Measurements from ENCODE around the gene PRPF19.
A peak's percentile ranks its signal among the peaks of the same experiment; 100 is the strongest.
"Not testable (repeated sequence)": the region's sequence is repeated elsewhere in the genome, so short reads cannot be mapped to it uniquely, and the experiment has no call there.

PRPF19 gene

GRCh38 chr11:60923326-60923725, 16.9 kb upstream of the PRPF19 start:
- DNase-seq (ENCODE audit: low spot score) = no peak

GRCh38 chr11:60922906-60923305, 16.5 kb upstream of the PRPF19 start:
- DNase-seq (ENCODE audit: low spot score) = no peak

DNA sequence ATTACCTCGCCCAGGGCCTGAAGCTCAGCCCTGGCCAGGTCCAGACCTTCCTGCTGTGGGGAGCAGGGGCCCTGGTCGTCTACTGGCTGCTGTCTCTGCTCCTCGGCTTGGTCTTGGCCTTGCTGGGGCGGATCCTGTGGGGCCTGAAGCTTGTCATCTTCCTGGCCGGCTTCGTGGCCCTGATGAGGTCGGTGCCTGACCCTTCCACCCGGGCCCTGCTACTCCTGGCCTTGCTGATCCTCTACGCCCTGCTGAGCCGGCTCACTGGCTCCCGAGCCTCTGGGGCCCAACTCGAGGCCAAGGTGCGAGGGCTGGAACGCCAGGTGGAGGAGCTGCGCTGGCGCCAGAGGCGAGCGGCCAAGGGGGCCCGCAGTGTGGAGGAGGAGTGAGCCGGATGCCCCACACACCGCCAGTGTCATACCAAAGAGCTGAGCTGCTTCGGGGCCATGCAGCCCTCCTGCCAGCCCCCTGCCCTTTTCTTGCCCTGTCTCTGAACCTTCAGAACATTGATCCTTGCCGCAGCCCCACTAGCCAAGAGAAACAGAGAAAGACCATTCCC, 15.5 kb upstream of the PRPF19 start:
- DNase-seq (ENCODE audit: low spot score) = no peak

DNA sequence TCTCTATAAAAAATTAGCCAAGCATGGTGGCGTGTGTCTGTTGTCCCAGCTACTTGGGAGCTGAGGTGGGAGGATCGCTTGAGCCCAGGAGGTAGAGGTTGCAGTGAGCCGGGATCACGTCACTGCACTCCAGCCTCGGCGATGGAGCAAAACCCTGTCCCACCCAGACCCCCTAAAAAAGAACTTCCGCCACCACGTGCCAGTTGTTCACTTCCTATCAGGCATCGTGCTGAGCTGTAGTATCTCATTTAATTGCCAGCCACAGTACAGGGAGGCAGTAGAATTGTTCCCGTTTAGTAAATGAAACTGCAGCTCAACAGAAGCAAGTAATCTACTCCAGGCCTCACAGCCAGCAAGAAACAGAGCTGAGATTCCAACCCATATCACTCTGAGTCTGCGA, 14.9 kb upstream of the PRPF19 start:
- DNase-seq (ENCODE audit: low spot score) = no peak

DNA sequence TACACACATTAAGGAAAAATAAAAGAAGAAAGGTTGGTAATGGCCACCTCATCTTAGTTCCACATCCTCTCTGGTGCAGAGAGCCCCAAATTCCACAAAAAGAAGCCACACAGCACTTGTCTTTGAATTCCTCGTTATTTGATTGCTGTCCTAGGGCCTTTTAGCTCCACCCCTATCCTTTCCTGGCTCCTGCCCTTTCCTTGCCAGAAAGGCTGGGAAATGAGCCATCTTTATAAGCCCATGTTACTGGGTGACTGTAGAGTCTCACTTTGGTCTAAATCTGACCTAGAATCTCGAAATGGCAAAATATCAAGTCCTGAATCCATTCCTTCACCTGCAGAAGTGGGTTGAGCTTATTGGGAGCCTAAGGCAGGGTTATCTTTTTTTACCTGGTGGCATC, 13.6 kb upstream of the PRPF19 start:
- DNase-seq (ENCODE audit: low spot score) = no peak

GRCh38 chr11:60919320-60919719, 12.9 kb upstream of the PRPF19 start:
- no peak for DNase-seq (ENCODE audit: low spot score)

DNA sequence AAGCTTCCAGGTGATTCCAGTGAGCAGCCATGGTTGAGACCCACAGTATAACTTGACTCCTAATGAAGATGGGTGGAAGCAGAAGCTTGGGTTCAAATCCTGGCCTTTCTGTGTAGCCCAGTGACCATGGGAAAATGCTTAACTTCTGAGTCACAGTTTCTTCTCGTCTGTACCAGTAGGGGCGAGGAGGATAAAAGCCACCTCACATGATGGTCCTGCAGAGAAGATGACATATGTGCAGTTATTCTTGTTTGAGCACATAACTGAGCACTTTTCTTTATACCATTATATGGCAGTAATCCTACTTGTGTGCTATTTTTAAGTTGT, 12.5 kb upstream of the PRPF19 start:
- DNase-seq (ENCODE audit: low spot score) = peak; percentile 57

DNA sequence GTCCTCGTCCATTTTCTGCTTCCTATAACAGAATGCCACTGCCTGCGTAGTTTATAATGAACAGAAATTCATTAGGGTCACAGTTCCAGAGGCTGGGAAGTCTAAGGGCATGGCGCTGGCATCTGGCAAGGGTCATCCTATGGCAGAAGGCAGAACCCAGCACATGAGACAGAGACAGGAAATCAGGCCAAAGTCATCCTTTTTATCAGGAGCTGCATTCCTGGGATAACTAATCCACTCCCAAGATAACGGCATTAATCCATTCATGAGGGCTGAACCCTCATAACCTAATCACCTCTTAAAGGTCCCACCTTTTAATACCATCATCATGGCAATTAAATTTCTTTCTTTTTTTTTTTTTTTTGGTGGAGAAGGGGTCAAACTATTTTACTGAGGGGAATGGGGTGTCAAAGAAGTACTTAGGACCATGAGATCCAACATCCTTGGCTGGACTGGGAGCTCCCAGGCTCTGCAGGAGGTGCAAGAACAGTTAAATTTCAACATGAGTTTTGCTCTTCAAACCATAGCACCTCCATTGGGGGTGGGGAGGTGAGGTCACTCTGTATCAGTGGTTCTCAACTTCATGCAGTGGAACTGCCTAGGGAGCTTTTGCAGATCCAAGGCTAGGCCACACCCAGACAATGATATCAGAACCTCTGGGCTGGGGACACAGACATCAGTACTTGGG, 12.0 kb upstream of the PRPF19 start:
- no peak for DNase-seq (ENCODE audit: low spot score)

DNA sequence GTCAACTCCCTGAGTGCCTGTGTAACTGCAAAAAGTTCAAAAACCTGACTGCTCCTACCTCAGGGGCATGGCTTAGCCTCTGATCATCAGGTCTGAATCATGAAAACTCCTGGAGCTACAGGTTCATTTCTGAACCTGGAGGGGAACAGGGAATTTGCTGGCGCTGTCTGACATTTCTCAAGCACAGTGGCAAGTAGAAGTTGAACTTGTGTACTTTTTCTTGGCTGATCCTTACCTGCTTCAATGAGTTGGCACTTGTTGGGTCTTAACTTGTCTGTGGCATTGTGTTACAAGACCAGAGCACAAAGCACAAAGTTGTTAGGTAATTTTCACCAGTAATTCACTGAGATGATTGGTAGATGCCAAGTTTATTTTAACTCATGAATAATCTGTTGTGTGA, 10.9 kb upstream of the PRPF19 start:
- no peak for DNase-seq (ENCODE audit: low spot score)

DNA sequence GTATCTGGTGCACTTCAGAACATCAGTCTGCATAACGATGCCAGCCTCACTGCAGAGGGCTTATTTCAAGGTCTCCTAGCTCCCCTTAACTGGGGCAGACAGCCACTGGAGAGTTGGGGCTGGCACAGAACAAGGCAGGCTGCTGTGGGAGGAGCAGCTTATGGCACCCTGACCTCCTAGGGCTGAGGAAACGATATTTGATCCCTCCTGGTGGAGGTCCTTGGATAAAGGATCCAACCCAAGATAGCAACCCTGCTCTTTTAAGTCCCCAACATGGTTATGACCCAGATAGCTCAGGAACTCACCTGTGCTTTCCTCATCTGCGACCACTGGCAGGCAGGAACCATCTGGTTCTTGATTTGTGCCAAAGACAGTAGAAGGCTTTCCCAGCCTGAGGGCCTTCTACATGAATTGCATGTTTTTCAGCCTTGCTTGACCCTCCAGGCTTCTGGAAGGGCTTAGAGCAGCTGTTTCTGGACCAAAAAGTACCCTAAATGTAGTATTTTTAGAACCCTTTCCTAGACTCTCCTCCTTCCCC, 10.4 kb upstream of the PRPF19 start:
- no peak for DNase-seq (ENCODE audit: low spot score)

DNA sequence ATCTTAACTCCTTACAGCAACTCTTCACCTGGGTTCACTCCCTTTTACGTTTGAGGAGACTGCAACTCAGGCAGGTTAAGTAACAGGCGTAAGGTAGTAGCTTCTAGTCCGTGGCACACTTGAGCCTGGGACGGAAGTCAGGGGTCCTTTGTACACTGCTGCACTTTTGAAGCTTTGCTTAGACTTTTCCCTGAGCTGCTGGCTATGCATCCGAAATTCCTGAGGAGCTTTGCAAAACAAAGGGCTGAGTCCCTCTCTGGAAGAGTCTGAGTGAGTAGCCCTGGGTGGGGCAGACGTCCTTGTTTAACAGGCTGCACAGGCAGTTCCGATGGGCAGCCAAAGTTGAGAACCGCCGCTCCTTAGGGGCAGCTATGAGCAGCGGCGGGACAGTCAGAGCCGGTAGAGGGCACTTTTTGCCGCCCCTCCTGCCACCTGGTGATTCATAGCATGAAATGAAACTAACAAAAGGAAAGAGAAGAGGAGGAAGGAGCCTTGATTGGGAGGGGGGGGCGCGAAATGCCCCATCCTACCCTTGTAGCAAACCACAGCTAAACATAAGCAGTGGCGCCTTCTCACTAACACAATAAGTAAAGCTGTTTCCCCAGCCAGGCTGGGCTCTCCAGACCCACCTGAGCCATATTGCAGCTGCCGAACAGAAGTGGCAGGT, 9.0 kb upstream of the PRPF19 start:
- DNase-seq (ENCODE audit: low spot score) = peak; percentile 80

DNA sequence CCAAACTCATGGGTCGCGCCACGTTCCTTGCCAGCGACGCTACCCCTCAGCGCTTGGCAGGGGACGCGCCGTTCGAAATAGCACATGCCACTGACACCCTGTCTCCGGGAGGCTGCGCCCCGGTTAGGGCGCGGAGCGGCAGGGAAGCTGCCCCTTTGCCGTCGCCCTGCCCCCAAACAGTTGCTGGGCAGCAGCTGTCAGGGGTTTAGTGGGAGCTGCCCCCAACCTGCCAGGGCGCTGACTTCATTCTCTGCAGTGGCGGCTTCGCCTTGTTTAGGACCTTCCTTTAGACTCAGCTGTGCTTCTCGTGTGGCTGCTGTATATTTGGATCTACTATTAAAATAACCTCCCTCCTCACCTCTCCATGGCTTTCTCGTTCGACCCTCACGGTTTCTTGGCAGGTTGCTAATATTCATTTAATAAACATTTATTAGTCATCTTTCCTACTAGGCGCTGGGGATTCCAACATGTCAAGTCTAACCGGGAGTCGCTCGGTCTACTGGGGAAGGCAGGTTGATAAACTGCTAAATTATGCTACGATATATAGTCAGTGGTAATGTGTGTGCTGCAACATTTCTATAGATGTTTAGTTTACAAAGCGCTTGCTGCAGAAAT, 8.4 kb upstream of the PRPF19 start:
- DNase-seq (ENCODE audit: low spot score) = peak; percentile 72

DNA sequence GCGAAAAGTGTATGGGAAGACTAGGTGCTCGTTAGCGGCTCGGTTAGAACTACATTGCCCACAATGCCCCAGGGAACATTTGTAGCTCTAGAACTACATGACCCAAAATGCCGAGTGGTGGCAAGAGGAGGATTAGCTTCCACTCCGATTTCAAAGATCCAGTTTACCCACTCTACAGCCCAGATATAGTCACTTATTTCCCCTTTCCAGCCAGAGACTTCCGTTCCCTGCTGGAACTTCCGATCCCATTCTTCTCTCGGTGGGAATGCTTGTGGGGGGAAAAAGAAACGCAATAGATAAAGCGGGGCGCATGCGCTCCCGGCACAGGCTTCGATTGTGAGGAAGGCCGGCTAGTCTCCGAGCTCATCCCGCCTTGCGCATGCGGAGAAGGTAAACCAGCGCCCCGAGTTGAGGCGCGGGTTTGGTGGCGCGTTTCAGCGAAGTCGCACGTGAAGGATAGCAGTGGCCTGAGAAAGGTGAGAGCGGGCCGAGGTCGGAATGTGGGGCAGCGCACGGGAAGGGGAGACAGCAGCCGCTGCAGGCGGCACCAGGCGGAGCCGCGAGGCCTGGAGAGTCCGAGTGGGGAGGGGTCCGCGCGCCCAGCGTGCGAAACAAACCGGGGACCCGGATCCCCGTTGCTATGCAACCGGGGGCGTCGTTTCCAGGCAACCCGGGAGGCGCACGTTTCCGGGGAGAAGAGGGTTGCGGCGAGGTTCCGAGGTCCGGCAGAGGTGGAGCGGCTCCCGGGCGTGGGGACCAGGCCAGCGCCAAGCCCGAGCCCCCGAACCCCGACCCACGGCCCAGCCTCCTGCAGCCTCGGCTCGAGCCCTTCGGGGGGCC, 7.6 kb upstream of the PRPF19 start, which contains the start of gene TMEM109:
TMEM109 (plus strand) TSS at position 366 of the 840 bp plus-strand sequence. CDS start 5,536 bp downstream, outside the sequence.
- peak; percentile 96 for DNase-seq (ENCODE audit: low spot score)

- no peak for DNase-seq (ENCODE audit: low spot score)
Measured at GRCh38 chr11:60912851-60913528, 6.6 kb upstream of the PRPF19 start.

- DNase-seq (ENCODE audit: low spot score) = no peak
Measured at GRCh38 chr11:60912223-60912850, 6.0 kb upstream of the PRPF19 start.

- no peak for DNase-seq (ENCODE audit: low spot score)
Measured at GRCh38 chr11:60910711-60911380, 4.5 kb upstream of the PRPF19 start.

GRCh38 chr11:60910281-60910687, 3.9 kb upstream of the PRPF19 start:
- no peak for DNase-seq (ENCODE audit: low spot score)

GRCh38 chr11:60909680-60910280, 3.4 kb upstream of the PRPF19 start:
- not testable (repeated sequence) for DNase-seq (ENCODE audit: low spot score)

- no peak for DNase-seq (ENCODE audit: low spot score)
Measured at GRCh38 chr11:60908803-60909202, 2.4 kb upstream of the PRPF19 start.
